Progenitor cell of endocrine pancreas (in vitro differentiated cells): ENCODE measurements around the gene RAG2. TPM values are rescaled to one million over a fixed set of nuclear protein-coding genes. Genes with fewer than 3 reads are reported as not detected.

Source experiments
- DNase-seq: peaks from one replicate; pipeline ENCODE4 v3.0.0; 2021; ENCODE audit warnings: low spot score; ENCODE audit not compliant: unreplicated experiment
- H3K27ac Mint-ChIP-seq: 2 replicates; pipeline ENCODE4 v1.8.0; 2021; ENCODE audit warnings: mild to moderate bottlenecking, moderate library complexity, mixed read lengths
- H3K27me3 Mint-ChIP-seq: 2 replicates; pipeline ENCODE4 v1.8.0; 2021; ENCODE audit warnings: mixed read lengths
- H3K36me3 Mint-ChIP-seq: 2 replicates; pipeline ENCODE4 v1.8.0; 2022; ENCODE audit warnings: mixed read lengths; ENCODE audit not compliant: insufficient read depth
- H3K4me1 Mint-ChIP-seq: 2 replicates; pipeline ENCODE4 v1.8.0; 2021; ENCODE audit warnings: low read depth, mixed read lengths
- H3K4me3 Mint-ChIP-seq: 2 replicates; pipeline ENCODE4 v1.8.0; 2021; ENCODE audit warnings: low read depth, mild to moderate bottlenecking, moderate library complexity, mixed read lengths
- H3K9me3 Mint-ChIP-seq: 2 replicates; pipeline ENCODE4 v1.8.0; 2021; ENCODE audit warnings: low read depth, mixed read lengths
- total RNA-seq: library from RNA; stranded (reverse); gene quantifications from 2 replicates; pipeline ENCODE4 v1.2.1, GENCODE V29; 2021
- TF ChIP-seq, protein P1 (sequence below): fragments of 200-600 bp; sonication (generic); IDR thresholded peaks from one replicate; pipeline ENCODE4 v1.5.0; 2021; ENCODE audit warnings: antibody characterized with exemption, mild to moderate bottlenecking; ENCODE audit not compliant: unreplicated experiment

Gene RAG2
- total RNA-seq, 1 donor from 2014 or later, result not detected

DNA sequence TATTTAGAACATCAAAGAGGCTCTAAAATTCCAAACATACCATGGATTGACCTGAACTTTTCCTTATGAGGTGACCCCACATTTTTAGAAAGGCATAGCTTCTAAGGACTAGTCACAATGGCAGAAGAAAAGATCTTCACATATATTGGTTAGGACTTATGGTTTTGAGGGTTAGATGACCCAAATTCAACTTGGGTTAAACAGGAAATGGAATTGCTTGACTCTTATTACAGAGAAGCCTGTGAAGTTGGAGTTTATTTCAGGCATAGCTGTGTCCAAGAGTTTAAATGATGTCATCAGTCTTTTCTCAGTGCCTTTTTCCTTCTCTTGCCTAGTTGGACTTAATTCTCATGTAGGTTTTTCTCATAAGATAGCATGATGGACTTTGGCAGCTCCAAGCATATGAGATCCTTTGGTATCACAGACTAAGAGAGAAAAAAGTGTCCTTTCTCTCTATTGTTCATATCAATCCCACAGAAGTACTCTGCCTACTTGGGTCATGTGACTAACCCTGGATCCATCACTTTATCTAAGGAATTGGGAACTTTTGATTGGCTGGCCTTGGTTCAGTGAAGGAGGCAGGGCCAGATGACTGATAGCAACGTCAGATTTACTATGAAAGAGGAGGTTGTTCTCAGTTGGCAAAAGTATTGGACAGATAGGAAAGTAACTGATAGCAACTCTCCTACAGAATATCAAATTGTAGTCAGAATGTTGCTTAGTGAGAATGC, 47.5 kb downstream of the RAG2 start:
- DNase-seq, result no peak
- H3K36me3 Mint-ChIP-seq, result no peaks in the 10 kb centered on the region
- H3K4me1 Mint-ChIP-seq, result no peaks in the 10 kb centered on the region
- H3K27ac Mint-ChIP-seq, result no peak overlapping the region
- no peak overlapping the region for H3K4me3 Mint-ChIP-seq
- H3K9me3 Mint-ChIP-seq, result peaks cover 5% of the 10 kb centered on the region
- TF ChIP-seq, protein P1, sequence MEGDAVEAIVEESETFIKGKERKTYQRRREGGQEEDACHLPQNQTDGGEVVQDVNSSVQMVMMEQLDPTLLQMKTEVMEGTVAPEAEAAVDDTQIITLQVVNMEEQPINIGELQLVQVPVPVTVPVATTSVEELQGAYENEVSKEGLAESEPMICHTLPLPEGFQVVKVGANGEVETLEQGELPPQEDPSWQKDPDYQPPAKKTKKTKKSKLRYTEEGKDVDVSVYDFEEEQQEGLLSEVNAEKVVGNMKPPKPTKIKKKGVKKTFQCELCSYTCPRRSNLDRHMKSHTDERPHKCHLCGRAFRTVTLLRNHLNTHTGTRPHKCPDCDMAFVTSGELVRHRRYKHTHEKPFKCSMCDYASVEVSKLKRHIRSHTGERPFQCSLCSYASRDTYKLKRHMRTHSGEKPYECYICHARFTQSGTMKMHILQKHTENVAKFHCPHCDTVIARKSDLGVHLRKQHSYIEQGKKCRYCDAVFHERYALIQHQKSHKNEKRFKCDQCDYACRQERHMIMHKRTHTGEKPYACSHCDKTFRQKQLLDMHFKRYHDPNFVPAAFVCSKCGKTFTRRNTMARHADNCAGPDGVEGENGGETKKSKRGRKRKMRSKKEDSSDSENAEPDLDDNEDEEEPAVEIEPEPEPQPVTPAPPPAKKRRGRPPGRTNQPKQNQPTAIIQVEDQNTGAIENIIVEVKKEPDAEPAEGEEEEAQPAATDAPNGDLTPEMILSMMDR, result no peak
- H3K27me3 Mint-ChIP-seq, result peaks cover 8% of the 10 kb centered on the region

Other genes with a start within 250 kb of the RAG2 start
- 15.1 and 16.9 TPM in 2 replicates for gene TRAF6, start 88.0 kb downstream of the RAG2 start, total RNA-seq
- 0.65 and 1.00 TPM in 2 replicates for gene RAG1, start 30.2 kb downstream of the RAG2 start, total RNA-seq
- gene IFTAP, start 3.7 kb downstream of the RAG2 start, total RNA-seq, result 26.2 and 29.5 TPM in 2 replicates